ENCODE data around the gene DIPK1C. TPM values are rescaled to one million over a fixed set of nuclear protein-coding genes. Genes with fewer than 3 reads are reported as not detected.

DIPK1C gene
- polyA plus RNA-seq, 2 donors: 0.02 TPM; not detected in 1

- no peaks in the 10 kb centered on the region for H3K36me3 ChIP-seq (ENCODE audit: control insufficient read depth in 2 of 2, insufficient read depth in 2 of 2, low read length in 1 of 2)
- WGBS, 2 donors: 83 to 86% methylated on average over 9 of the region's 9 CpGs
- no peaks in the 10 kb centered on the region for H3K27me3 ChIP-seq (ENCODE audit: control insufficient read depth in 1 of 2, insufficient read depth in 2 of 2, low read length in 2 of 2)
- no peak overlapping the region for H3K27ac ChIP-seq (ENCODE audit: low read depth in 2 of 2, low read length in 1 of 2)
- no peaks in the 10 kb centered on the region for H3K4me1 ChIP-seq (ENCODE audit: control insufficient read depth in 2 of 2, insufficient read depth in 2 of 2, low read length in 1 of 2)
- H3K4me3 ChIP-seq (ENCODE audit: low read depth in 1 of 2, low read length in 2 of 2): no peak overlapping the region
- H3K9me3 ChIP-seq (ENCODE audit: control insufficient read depth in 2 of 2, insufficient read depth in 1 of 2, low read depth in 1 of 2, low read length in 1 of 2): peaks cover 0 to 4% of the 10 kb centered on the region in 2 donors
Measured at GRCh38 chr18:74402806-74403433, 54.2 kb downstream of the DIPK1C start.

- 71 to 79% methylated on average over 4 of the region's 4 CpGs for WGBS, 2 donors
- Histone ChIP-seq H3K27ac (ENCODE audit: low read depth in 2 of 2, low read length in 1 of 2) (no peak overlapping the region), H3K36me3 (ENCODE audit: control insufficient read depth in 2 of 2, insufficient read depth in 2 of 2, low read length in 1 of 2) (no peaks in the 10 kb centered on the region), H3K27me3 (ENCODE audit: control insufficient read depth in 1 of 2, insufficient read depth in 2 of 2, low read length in 2 of 2) (no peaks in the 10 kb centered on the region), H3K4me1 (ENCODE audit: control insufficient read depth in 2 of 2, insufficient read depth in 2 of 2, low read length in 1 of 2) (peaks cover 0 to 2% of the 10 kb centered on the region in 2 donors), H3K4me3 (ENCODE audit: low read depth in 1 of 2, low read length in 2 of 2) (no peak overlapping the region), H3K9me3 (ENCODE audit: control insufficient read depth in 2 of 2, insufficient read depth in 1 of 2, low read depth in 1 of 2, low read length in 1 of 2) (peaks cover 0 to 4% of the 10 kb centered on the region in 2 donors)
Measured at GRCh38 chr18:74400813-74401212, 56.3 kb downstream of the DIPK1C start.

GRCh38 chr18:74399091-74399887 lies 57.8 kb downstream of the DIPK1C start:
- Histone ChIP-seq H3K9me3 (ENCODE audit: control insufficient read depth in 2 of 2, insufficient read depth in 1 of 2, low read depth in 1 of 2, low read length in 1 of 2) (peaks cover 0 to 4% of the 10 kb centered on the region in 2 donors), H3K4me1 (ENCODE audit: control insufficient read depth in 2 of 2, insufficient read depth in 2 of 2, low read length in 1 of 2) (peaks cover 0 to 2% of the 10 kb centered on the region in 2 donors), H3K27me3 (ENCODE audit: control insufficient read depth in 1 of 2, insufficient read depth in 2 of 2, low read length in 2 of 2) (no peaks in the 10 kb centered on the region), H3K36me3 (ENCODE audit: control insufficient read depth in 2 of 2, insufficient read depth in 2 of 2, low read length in 1 of 2) (no peaks in the 10 kb centered on the region), H3K4me3 (ENCODE audit: low read depth in 1 of 2, low read length in 2 of 2) (no peak overlapping the region), H3K27ac (ENCODE audit: low read depth in 2 of 2, low read length in 1 of 2) (no peak overlapping the region)
- 48 to 52% methylated on average over 14 of the region's 14 CpGs for WGBS, 2 donors

GRCh38 chr18:74397572-74397971 lies 59.5 kb downstream of the DIPK1C start:
- H3K4me1 ChIP-seq (ENCODE audit: control insufficient read depth in 2 of 2, insufficient read depth in 2 of 2, low read length in 1 of 2): peaks cover 0 to 2% of the 10 kb centered on the region in 2 donors
- no peak overlapping the region for H3K4me3 ChIP-seq (ENCODE audit: low read depth in 1 of 2, low read length in 2 of 2)
- no peak overlapping the region for H3K27ac ChIP-seq (ENCODE audit: low read depth in 2 of 2, low read length in 1 of 2)
- WGBS, 2 donors: 83 to 84% methylated on average over 7 of the region's 7 CpGs
- no peaks in the 10 kb centered on the region for H3K36me3 ChIP-seq (ENCODE audit: control insufficient read depth in 2 of 2, insufficient read depth in 2 of 2, low read length in 1 of 2)
- no peaks in the 10 kb centered on the region for H3K9me3 ChIP-seq (ENCODE audit: control insufficient read depth in 2 of 2, insufficient read depth in 1 of 2, low read depth in 1 of 2, low read length in 1 of 2)
- H3K27me3 ChIP-seq (ENCODE audit: control insufficient read depth in 1 of 2, insufficient read depth in 2 of 2, low read length in 2 of 2): no peaks in the 10 kb centered on the region

GRCh38 chr18:74396171-74397169 lies 60.6 kb downstream of the DIPK1C start:
- Histone ChIP-seq H3K4me1 (ENCODE audit: control insufficient read depth in 2 of 2, insufficient read depth in 2 of 2, low read length in 1 of 2) (peaks cover 0 to 2% of the 10 kb centered on the region in 2 donors), H3K4me3 (ENCODE audit: low read depth in 1 of 2, low read length in 2 of 2) (no peak overlapping the region), H3K27ac (ENCODE audit: low read depth in 2 of 2, low read length in 1 of 2) (no peak overlapping the region), H3K27me3 (ENCODE audit: control insufficient read depth in 1 of 2, insufficient read depth in 2 of 2, low read length in 2 of 2) (no peaks in the 10 kb centered on the region), H3K9me3 (ENCODE audit: control insufficient read depth in 2 of 2, insufficient read depth in 1 of 2, low read depth in 1 of 2, low read length in 1 of 2) (no peaks in the 10 kb centered on the region), H3K36me3 (ENCODE audit: control insufficient read depth in 2 of 2, insufficient read depth in 2 of 2, low read length in 1 of 2) (no peaks in the 10 kb centered on the region)
- WGBS, 2 donors: 59 to 60% methylated on average over 16 of the region's 16 CpGs

GRCh38 chr18:74395648-74396154 lies 61.4 kb downstream of the DIPK1C start:
- WGBS, 2 donors: 80 to 85% methylated on average over 9 of the region's 9 CpGs
- Histone ChIP-seq H3K27ac (ENCODE audit: low read depth in 2 of 2, low read length in 1 of 2) (no peak overlapping the region), H3K4me3 (ENCODE audit: low read depth in 1 of 2, low read length in 2 of 2) (no peak overlapping the region), H3K4me1 (ENCODE audit: control insufficient read depth in 2 of 2, insufficient read depth in 2 of 2, low read length in 1 of 2) (peaks cover 0 to 2% of the 10 kb centered on the region in 2 donors), H3K27me3 (ENCODE audit: control insufficient read depth in 1 of 2, insufficient read depth in 2 of 2, low read length in 2 of 2) (no peaks in the 10 kb centered on the region), H3K36me3 (ENCODE audit: control insufficient read depth in 2 of 2, insufficient read depth in 2 of 2, low read length in 1 of 2) (no peaks in the 10 kb centered on the region), H3K9me3 (ENCODE audit: control insufficient read depth in 2 of 2, insufficient read depth in 1 of 2, low read depth in 1 of 2, low read length in 1 of 2) (no peaks in the 10 kb centered on the region)

- no peaks in the 10 kb centered on the region for H3K27me3 ChIP-seq (ENCODE audit: control insufficient read depth in 1 of 2, insufficient read depth in 2 of 2, low read length in 2 of 2)
- H3K27ac ChIP-seq (ENCODE audit: low read depth in 2 of 2, low read length in 1 of 2): no peak overlapping the region
- WGBS, 2 donors: 87 to 93% methylated on average over 7 of the region's 7 CpGs
Measured at GRCh38 chr18:74395006-74395405, 62.1 kb downstream of the DIPK1C start.

GRCh38 chr18:74392323-74392722 lies 64.8 kb downstream of the DIPK1C start:
- 88 to 89% methylated on average over 4 of the region's 4 CpGs for WGBS, 2 donors

More at GRCh38 chr18:74395006-74395405, 62.1 kb downstream of the DIPK1C start:
- H3K36me3 ChIP-seq (ENCODE audit: control insufficient read depth in 2 of 2, insufficient read depth in 2 of 2, low read length in 1 of 2): no peaks in the 10 kb centered on the region
- no peaks in the 10 kb centered on the region for H3K9me3 ChIP-seq (ENCODE audit: control insufficient read depth in 2 of 2, insufficient read depth in 1 of 2, low read depth in 1 of 2, low read length in 1 of 2)
- no peak overlapping the region for H3K4me3 ChIP-seq (ENCODE audit: low read depth in 1 of 2, low read length in 2 of 2)
- H3K4me1 ChIP-seq (ENCODE audit: control insufficient read depth in 2 of 2, insufficient read depth in 2 of 2, low read length in 1 of 2): peaks cover 0 to 2% of the 10 kb centered on the region in 2 donors

GRCh38 chr18:74390900-74391299 lies 66.2 kb downstream of the DIPK1C start:
- H3K27ac ChIP-seq (ENCODE audit: low read depth in 2 of 2, low read length in 1 of 2): no peak overlapping the region
- WGBS, 2 donors: 83 to 87% methylated on average over 3 of the region's 3 CpGs

More at GRCh38 chr18:74392323-74392722, 64.8 kb downstream of the DIPK1C start:
- Histone ChIP-seq H3K4me1 (ENCODE audit: control insufficient read depth in 2 of 2, insufficient read depth in 2 of 2, low read length in 1 of 2) (no peaks in the 10 kb centered on the region), H3K36me3 (ENCODE audit: control insufficient read depth in 2 of 2, insufficient read depth in 2 of 2, low read length in 1 of 2) (no peaks in the 10 kb centered on the region), H3K9me3 (ENCODE audit: control insufficient read depth in 2 of 2, insufficient read depth in 1 of 2, low read depth in 1 of 2, low read length in 1 of 2) (no peaks in the 10 kb centered on the region), H3K27ac (ENCODE audit: low read depth in 2 of 2, low read length in 1 of 2) (no peak overlapping the region), H3K27me3 (ENCODE audit: control insufficient read depth in 1 of 2, insufficient read depth in 2 of 2, low read length in 2 of 2) (no peaks in the 10 kb centered on the region), H3K4me3 (ENCODE audit: low read depth in 1 of 2, low read length in 2 of 2) (no peak overlapping the region)

More at GRCh38 chr18:74390900-74391299, 66.2 kb downstream of the DIPK1C start:
- Histone ChIP-seq H3K4me1 (ENCODE audit: control insufficient read depth in 2 of 2, insufficient read depth in 2 of 2, low read length in 1 of 2) (no peaks in the 10 kb centered on the region), H3K4me3 (ENCODE audit: low read depth in 1 of 2, low read length in 2 of 2) (no peak overlapping the region), H3K36me3 (ENCODE audit: control insufficient read depth in 2 of 2, insufficient read depth in 2 of 2, low read length in 1 of 2) (no peaks in the 10 kb centered on the region), H3K9me3 (ENCODE audit: control insufficient read depth in 2 of 2, insufficient read depth in 1 of 2, low read depth in 1 of 2, low read length in 1 of 2) (no peaks in the 10 kb centered on the region), H3K27me3 (ENCODE audit: control insufficient read depth in 1 of 2, insufficient read depth in 2 of 2, low read length in 2 of 2) (no peaks in the 10 kb centered on the region)

Data from esophagus (tissue), 2 donors.